GM18502 (cell line): ENCODE results near the gene P2RX2.

ENCODE experiments used
- ATAC-seq: cut with Tn5 transposase; IDR thresholded peaks from one replicate; pipeline ENCODE4 v1.9.1; 2021; ENCODE audit warnings: mild to moderate bottlenecking; ENCODE audit not compliant: unreplicated experiment, poor library complexity

Gene P2RX2

GRCh38 chr12:132618683-132619043, at the start of gene P2RX2:
Gene P2RX2, plus strand, starts transcription at chr12:132618776. Its CDS starts 41 bp downstream, at chr12:132618817.
- no peak for ATAC-seq

GRCh38 chr12:132568826-132569480, 49.6 kb upstream of the P2RX2 start:
- no peak for ATAC-seq

- ATAC-seq = no peak
Measured at GRCh38 chr12:132569856-132570480, 48.6 kb upstream of the P2RX2 start.

- ATAC-seq = no peak
Measured at GRCh38 chr12:132570635-132571034, 47.9 kb upstream of the P2RX2 start.

- no peak for ATAC-seq
Measured at GRCh38 chr12:132571051-132571450, 47.5 kb upstream of the P2RX2 start.

GRCh38 chr12:132571598-132571997, 47.0 kb upstream of the P2RX2 start:
- no peak for ATAC-seq

GRCh38 chr12:132572106-132572505, 46.5 kb upstream of the P2RX2 start:
- ATAC-seq = no peak

- ATAC-seq = no peak
Measured at GRCh38 chr12:132572801-132573760, 45.5 kb upstream of the P2RX2 start.

- ATAC-seq = no peak
Measured at GRCh38 chr12:132574271-132574996, 44.1 kb upstream of the P2RX2 start.

GRCh38 chr12:132575661-132576060, 42.9 kb upstream of the P2RX2 start:
- ATAC-seq = no peak

- ATAC-seq = no peak
Measured at GRCh38 chr12:132576701-132577100, 41.9 kb upstream of the P2RX2 start.

- ATAC-seq = no peak
Measured at GRCh38 chr12:132577191-132577920, 41.2 kb upstream of the P2RX2 start.

GRCh38 chr12:132578118-132578517, 40.5 kb upstream of the P2RX2 start:
- no peak for ATAC-seq

GRCh38 chr12:132578826-132579225, 39.8 kb upstream of the P2RX2 start:
- no peak for ATAC-seq

- ATAC-seq = no peak
Measured at GRCh38 chr12:132579744-132580143, 38.8 kb upstream of the P2RX2 start.

GRCh38 chr12:132580701-132581292, 37.8 kb upstream of the P2RX2 start:
- no peak for ATAC-seq

GRCh38 chr12:132581348-132582057, 37.1 kb upstream of the P2RX2 start:
- ATAC-seq = no peak

- no peak for ATAC-seq
Measured at GRCh38 chr12:132582058-132582420, 36.5 kb upstream of the P2RX2 start.
